Cardiac muscle cell (in vitro differentiated cells and primary cell): ENCODE measurements around the gene POU2AF1. TPM values are rescaled to one million over a fixed set of nuclear protein-coding genes. Genes with fewer than 3 reads are reported as not detected.
A peak's percentile ranks its signal among the peaks of the same experiment; 100 is the strongest.

Source experiments
- DNase-seq, 2 donors: peaks; one replicate each; pipeline versions ENCODE4 v3.0.0 to v3.0.0-alpha.2; 2010 to 2017; ENCODE audit warnings: low read depth in 1 of 2, low spot score in 1 of 2
- H3K27ac ChIP-seq: fragments of 200-600 bp; sonication (generic); 2 replicates; pipeline ENCODE4 v1.5.1; 2016
- H3K27me3 ChIP-seq: fragments of 200-600 bp; sonication (generic); 2 replicates; pipeline ENCODE4 v1.6.0; 2016; ENCODE audit warnings: control low read depth
- H3K36me3 ChIP-seq: fragments of 200-600 bp; sonication (generic); 2 replicates; pipeline ENCODE4 v1.5.1; 2016; ENCODE audit warnings: control low read depth
- H3K4me1 ChIP-seq: fragments of 200-600 bp; sonication (generic); 2 replicates; pipeline ENCODE4 v1.8.1; 2017; ENCODE audit warnings: low read depth, mild to moderate bottlenecking, mixed run types
- H3K4me3 ChIP-seq: fragments of 200-600 bp; sonication (generic); 2 replicates; pipeline ENCODE4 v1.5.1; 2016; ENCODE audit warnings: mild to moderate bottlenecking
- H3K9me3 ChIP-seq: fragments of 200-600 bp; sonication (generic); 2 replicates; pipeline ENCODE4 v1.5.1; 2017; ENCODE audit warnings: low read depth, mild to moderate bottlenecking, control low read depth
- CTCF ChIP-seq: IDR thresholded peaks from 2 replicates; pipeline ENCODE4 v1.5.1; 2012; ENCODE audit warnings: low read depth, mild to moderate bottlenecking, low read length
- polyA plus RNA-seq: library from polyadenylated mRNA; unstranded; fragments of >200 nt; fragmentation: Nextera tagmentation; extraction: Ambion mirVana; gene quantifications from 2 replicates; pipeline ENCODE4 v1.2.1, GENCODE V29; 2016
- total RNA-seq: library from RNA; depleted of rRNA; stranded (reverse); fragments of >200 nt; gene quantifications from 2 replicates; pipeline ENCODE4 v1.2.3, GENCODE V29; 2016

Gene POU2AF1
- total and polyA plus RNA-seq, 2 experiments from 2014 or later, result not detected

- Histone ChIP-seq H3K9me3 (no peaks in the 10 kb centered on the region), H3K4me3 (no peak overlapping the region), H3K27ac (no peak overlapping the region), H3K27me3 (peaks cover 25% of the 10 kb centered on the region), H3K36me3 (no peaks in the 10 kb centered on the region), H3K4me1 (no peaks in the 10 kb centered on the region)
- TF ChIP-seq CTCF, result no peak
- DNase-seq, result no peak
Observed at GRCh38 chr11:111305162-111305802, 73.8 kb downstream of the POU2AF1 start.

- TF ChIP-seq CTCF, result no peak
- Histone ChIP-seq H3K36me3 (no peaks in the 10 kb centered on the region), H3K27me3 (peaks cover 39% of the 10 kb centered on the region), H3K4me1 (no peaks in the 10 kb centered on the region), H3K4me3 (no peak overlapping the region), H3K9me3 (no peaks in the 10 kb centered on the region), H3K27ac (no peak overlapping the region)
- peak in 1 of 2 donors; percentile 9 for DNase-seq
Observed at GRCh38 chr11:111303461-111303860, 75.6 kb downstream of the POU2AF1 start.

GRCh38 chr11:111302298-111302697, 76.8 kb downstream of the POU2AF1 start:
- no peak for TF ChIP-seq CTCF
- Histone ChIP-seq H3K9me3 (no peaks in the 10 kb centered on the region), H3K27ac (no peak overlapping the region), H3K4me1 (no peaks in the 10 kb centered on the region), H3K36me3 (no peaks in the 10 kb centered on the region), H3K4me3 (no peak overlapping the region), H3K27me3 (peaks cover 51% of the 10 kb centered on the region)
- DNase-seq, result no peak

Other genes starting within 250 kb of the POU2AF1 start
- not detected in 2 replicates for gene POU2AF2, start 133.6 kb downstream of the POU2AF1 start, total RNA-seq
- not detected in 2 replicates for gene POU2AF2, start 133.6 kb downstream of the POU2AF1 start, polyA plus RNA-seq
- gene POU2AF3, start 80.7 kb downstream of the POU2AF1 start, total RNA-seq, result 0.36 TPM in 1 of 2 replicates, not detected in the other
- gene POU2AF3, start 80.7 kb downstream of the POU2AF1 start, polyA plus RNA-seq, result 0.83 and 1.2 TPM in 2 replicates
- not detected in 2 replicates for gene BTG4, start 133.1 kb upstream of the POU2AF1 start, total RNA-seq
- gene BTG4, start 133.1 kb upstream of the POU2AF1 start, polyA plus RNA-seq, result not detected in 2 replicates
- gene HOATZ, start 135.5 kb upstream of the POU2AF1 start, total RNA-seq, result not detected in 2 replicates
- not detected in 2 replicates for gene HOATZ, start 135.5 kb upstream of the POU2AF1 start, polyA plus RNA-seq
- 1.8 and 2.6 TPM in 2 replicates for gene LAYN, start 161.4 kb upstream of the POU2AF1 start, total RNA-seq
- gene LAYN, start 161.4 kb upstream of the POU2AF1 start, polyA plus RNA-seq, result 1.1 and 1.7 TPM in 2 replicates
- gene SIK2, start 223.2 kb upstream of the POU2AF1 start, total RNA-seq, result 10.6 and 14.2 TPM in 2 replicates
- gene SIK2, start 223.2 kb upstream of the POU2AF1 start, polyA plus RNA-seq, result 1.5 and 3.9 TPM in 2 replicates